Activated CD8-positive, alpha-beta T cell treated with anti-CD3 and anti-CD28 coated beads for 36 hours (primary cell): Measurements from ENCODE around the gene IL25. TPM values are rescaled to one million over a fixed set of nuclear protein-coding genes. Genes with fewer than 3 reads are reported as not detected.

ENCODE experiments used
- ATAC-seq: fragments of 200-7000 bp; cut with Tn5 transposase; one replicate; pipeline ENCODE4 v1.10.0; 2021; ENCODE audit warnings: mild to moderate bottlenecking, moderate library complexity
- CTCF ChIA-PET: fragments of 350-600 bp; sonication (Branson Sonifier 250); formaldehyde crosslinking; loops from one replicate; lab custom pipeline; 2021; ENCODE audit warnings: antibody characterized with exemption; lab: Charles Lee
- POLR2A ChIA-PET: fragments of 350-600 bp; sonication (Branson Sonifier 250); formaldehyde crosslinking; loops from one replicate; lab custom pipeline; 2021; ENCODE audit warnings: antibody characterized with exemption; lab: Charles Lee
- DNase-seq: peaks from one replicate; pipeline ENCODE4 v3.0.0-alpha.2; 2020
- H3K27ac Mint-ChIP-seq: one replicate; pipeline ENCODE4 v1.8.0; 2021; ENCODE audit warnings: mild to moderate bottlenecking, mixed read lengths
- H3K27me3 Mint-ChIP-seq: one replicate; pipeline ENCODE4 v1.8.0; 2021; ENCODE audit warnings: mixed read lengths
- H3K36me3 Mint-ChIP-seq: one replicate; pipeline ENCODE4 v1.8.0; 2021; ENCODE audit warnings: low read depth, mixed read lengths
- H3K4me1 Mint-ChIP-seq: one replicate; pipeline ENCODE4 v1.8.0; 2021; ENCODE audit warnings: low read depth, mixed read lengths
- H3K4me3 Mint-ChIP-seq: one replicate; pipeline ENCODE4 v1.8.0; 2021; ENCODE audit warnings: mild to moderate bottlenecking, moderate library complexity, mixed read lengths
- H3K9me3 Mint-ChIP-seq: one replicate; pipeline ENCODE4 v1.8.0; 2021; ENCODE audit warnings: mixed read lengths
- CTCF ChIP-seq: fragments of 200-600 bp; IDR thresholded peaks from one replicate; pipeline ENCODE4 v1.8.0; 2022; ENCODE audit warnings: antibody characterized with exemption, mild to moderate bottlenecking
- intact Hi-C: fragments of 100-400 bp; cut with micrococcal nuclease; formaldehyde crosslinking; loops from one replicate; pipeline ENCODE4 v1.10.0; 2022
- total RNA-seq, 2 experiments: library from RNA; stranded (reverse); gene quantifications; one replicate each; pipeline ENCODE4 v1.2.3, GENCODE V29; 2021

IL25 gene
- total RNA-seq, 2 experiments from 2014 or later = not detected

- H3K4me3 Mint-ChIP-seq = no peak overlapping the region
- H3K36me3 Mint-ChIP-seq = no peaks in the 10 kb centered on the region
- ATAC-seq (no peak), DNase-seq (no peak)
- H3K27me3 Mint-ChIP-seq = no peaks in the 10 kb centered on the region
- intact Hi-C loops = no loop called here
- ChIA-PET POLR2A (no interaction called here), CTCF (no interaction called here)
- TF ChIP-seq CTCF = no peak
- H3K9me3 Mint-ChIP-seq = no peaks in the 10 kb centered on the region
- H3K27ac Mint-ChIP-seq = no peak overlapping the region
- no peaks in the 10 kb centered on the region for H3K4me1 Mint-ChIP-seq
Measured at GRCh38 chr14:23408307-23408630, 35.7 kb downstream of the IL25 start.

- POLR2A ChIA-PET = interaction anchor here (1.8 kb wide), 1 partner anchor 88 kb away, joined by 7 read pairs; the partner anchor contains the start of gene PABPN1
- CTCF ChIA-PET = no interaction called here
- ATAC-seq (no peak), DNase-seq (no peak)
- Mint-ChIP-seq H3K9me3 (no peaks in the 10 kb centered on the region), H3K4me3 (no peak overlapping the region), H3K27me3 (no peaks in the 10 kb centered on the region), H3K27ac (no peak overlapping the region), H3K4me1 (no peaks in the 10 kb centered on the region), H3K36me3 (no peaks in the 10 kb centered on the region)
- no peak for TF ChIP-seq CTCF
- intact Hi-C loops = no loop called here
Measured at GRCh38 chr14:23409475-23409874, 36.9 kb downstream of the IL25 start.

- no peak overlapping the region for H3K4me3 Mint-ChIP-seq
- TF ChIP-seq CTCF = no peak
- no peaks in the 10 kb centered on the region for H3K27me3 Mint-ChIP-seq
- no peaks in the 10 kb centered on the region for H3K9me3 Mint-ChIP-seq
- H3K4me1 Mint-ChIP-seq = no peaks in the 10 kb centered on the region
- intact Hi-C loops = no loop called here
- H3K36me3 Mint-ChIP-seq = no peaks in the 10 kb centered on the region
- DNase-seq (no peak), ATAC-seq (no peak)
- POLR2A ChIA-PET = interaction anchor here (1.0 to 1.8 kb wide), 2 partner anchors 14 to 89 kb away, joined by 4 to 7 read pairs; partner anchors contain the start of gene PABPN1
- H3K27ac Mint-ChIP-seq = no peak overlapping the region
- CTCF ChIA-PET = interaction anchor here (1.2 kb wide), 1 partner anchor 29 kb away, joined by 3 read pairs; no protein-coding TSS in a partner anchor
Measured at GRCh38 chr14:23409966-23410635, 37.5 kb downstream of the IL25 start.

DNA sequence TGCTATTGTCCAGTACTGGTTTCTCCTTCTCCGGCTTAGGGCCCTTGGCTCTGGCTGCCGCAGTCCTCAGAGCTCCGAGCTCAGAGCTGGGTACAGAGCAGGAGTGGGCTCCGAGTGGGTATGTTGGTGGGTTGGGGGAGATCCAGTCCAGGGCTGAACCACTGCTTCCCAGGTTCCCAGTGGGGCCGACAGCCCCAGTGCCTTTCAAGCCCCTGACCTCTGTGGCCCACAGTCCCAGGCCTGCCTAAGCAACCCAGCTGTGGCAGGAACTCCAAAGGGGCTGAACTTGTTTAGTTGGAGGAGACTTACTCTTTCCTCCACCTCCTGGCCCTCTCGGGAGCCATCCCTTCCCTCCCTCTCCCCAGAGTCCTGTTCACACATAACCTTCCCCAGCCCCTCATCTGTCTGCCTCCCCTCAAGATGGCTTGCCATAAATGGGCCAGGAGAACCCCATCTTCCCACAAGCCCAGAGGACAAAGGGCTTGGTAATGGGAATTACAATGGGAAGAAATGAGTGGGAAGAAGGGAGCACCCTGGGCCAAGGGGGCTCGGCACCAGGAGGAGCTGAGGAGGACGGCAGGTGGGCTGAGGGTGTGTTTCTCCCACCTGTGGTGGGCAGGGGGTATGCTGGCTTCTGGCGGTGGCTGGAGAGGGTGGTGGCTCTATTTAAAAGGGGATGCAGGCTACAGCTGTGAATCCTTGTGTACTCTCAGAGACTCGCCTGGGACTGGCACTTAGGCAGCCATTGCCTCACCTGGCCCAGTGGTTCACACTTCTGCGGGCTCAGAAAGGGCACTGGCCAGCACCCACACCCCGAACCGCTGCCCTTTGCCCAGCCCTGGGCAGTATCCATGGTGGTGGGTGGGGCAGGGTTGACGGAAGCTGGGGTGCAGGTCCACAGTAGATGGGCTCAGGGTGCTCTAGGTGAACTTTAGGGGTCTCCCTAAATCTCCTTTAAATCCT lies 39.2 kb downstream of the IL25 start:
- H3K4me3 Mint-ChIP-seq = no peak overlapping the region
- no peaks in the 10 kb centered on the region for H3K4me1 Mint-ChIP-seq
- no peak for TF ChIP-seq CTCF
- H3K27me3 Mint-ChIP-seq = peaks cover 3% of the 10 kb centered on the region
- POLR2A ChIA-PET = no interaction called here
- intact Hi-C loops = no loop called here
- no peaks in the 10 kb centered on the region for H3K36me3 Mint-ChIP-seq
- DNase-seq (no peak), ATAC-seq (no peak)
- H3K27ac Mint-ChIP-seq = no peak overlapping the region
- CTCF ChIA-PET = interaction anchor here (1.2 kb wide), 1 partner anchor 31 kb away, joined by 3 read pairs; no protein-coding TSS in a partner anchor
- no peaks in the 10 kb centered on the region for H3K9me3 Mint-ChIP-seq

DNA sequence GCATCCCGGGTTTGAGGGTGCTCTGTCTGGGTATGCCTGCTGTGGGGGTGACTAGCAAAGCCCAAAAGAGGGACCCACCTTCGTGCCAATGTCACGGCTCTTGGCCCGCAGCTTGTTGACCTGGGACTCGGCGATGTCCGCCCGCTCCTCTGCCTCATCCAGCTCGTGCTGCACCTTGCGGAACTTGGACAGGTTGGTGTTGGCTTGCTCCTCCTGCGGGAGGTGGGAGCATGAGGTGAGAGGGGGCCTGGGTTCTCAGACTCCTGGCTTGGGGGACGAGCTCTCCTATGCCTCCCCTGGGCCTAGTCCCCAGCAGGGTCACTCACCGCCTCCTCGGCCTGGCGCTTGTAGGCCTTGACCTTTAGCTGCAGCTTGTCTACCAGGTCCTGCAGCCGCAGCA lies 41.1 kb downstream of the IL25 start:
- intact Hi-C loops = no loop called here
- POLR2A ChIA-PET = no interaction called here

More for the DNA sequence above, 41.1 kb downstream of the IL25 start:
- Mint-ChIP-seq H3K27ac (no peak overlapping the region), H3K4me1 (no peaks in the 10 kb centered on the region), H3K27me3 (peaks cover 5% of the 10 kb centered on the region), H3K9me3 (no peaks in the 10 kb centered on the region), H3K4me3 (no peak overlapping the region), H3K36me3 (no peaks in the 10 kb centered on the region)
- ATAC-seq (no peak), DNase-seq (no peak)
- CTCF ChIA-PET = no interaction called here
- no peak for TF ChIP-seq CTCF
